ENCODE data around the gene KRT86. TPM values are rescaled to one million over a fixed set of nuclear protein-coding genes. Genes with fewer than 3 reads are reported as not detected.
A peak's percentile ranks its signal among the peaks of the same experiment; 100 is the strongest.

The KRT86 gene
- polyA plus RNA-seq, 1 of the 3 experiments (the other 2 are of a cell fraction), result 0.56 TPM

- DNase-seq, result peak; percentile 42
- H3K4me2 ChIP-seq, result no peak overlapping the region
- no peaks in the 10 kb centered on the region for H4K20me1 ChIP-seq (ENCODE audit: insufficient read depth)
- no peaks in the 10 kb centered on the region for H3K79me2 ChIP-seq (ENCODE audit: insufficient read depth)
- TF ChIP-seq MAX (IDR thresholded peaks at IDR 0.05; ENCODE audit: low read depth) (no peak), CTCF (IDR thresholded peaks at IDR 0.05) (no peak), MXI1 (IDR thresholded peaks at IDR 0.05; ENCODE audit: low read depth, low read length) (no peak), REST (IDR thresholded peaks at IDR 0.05; ENCODE audit: low read depth, low read length) (no peak), MEF2A (IDR thresholded peaks at IDR 0.05; ENCODE audit: borderline replicate concordance, low read depth) (no peak), ELF1 (IDR thresholded peaks at IDR 0.05) (no peak), GABPA (IDR thresholded peaks at IDR 0.05; ENCODE audit: low read depth) (no peak), YY1 (IDR thresholded peaks at IDR 0.05; ENCODE audit: low read depth) (no peak), TEAD4 (IDR thresholded peaks at IDR 0.05; ENCODE audit: borderline replicate concordance, insufficient read depth) (no peak), RAD21 (IDR thresholded peaks at IDR 0.05; ENCODE audit: low read length) (no peak), NRF1 (IDR thresholded peaks at IDR 0.05; ENCODE audit: low read depth, low read length) (no peak)
- POLR2A ChIA-PET, result no interaction called here
- H3K36me3 ChIP-seq (replicated peaks in 1 of 2; ENCODE audit: control insufficient read depth in 1 of 2, insufficient read depth in 2 of 2, low read length in 1 of 2), result no peaks in the 10 kb centered on the region
- H3K9me3 ChIP-seq, result no peaks in the 10 kb centered on the region
- peaks cover 0 to 19% of the 10 kb centered on the region in 2 experiments; a peak in 3 of 4 replicates for H3K4me1 ChIP-seq (ENCODE audit: control insufficient read depth in 1 of 2, insufficient read depth in 2 of 2, low read depth in 1 of 2, low read length in 1 of 2)
- WGBS (ENCODE audit: low lambda C conversion rate), result 76% methylated on average over 32 of the region's 40 CpGs
- no peak overlapping the region for H3K4me3 ChIP-seq (ENCODE audit: low read depth in 2 of 2, low read length in 1 of 2)
- no peak overlapping the region for H3K9ac ChIP-seq
- H3K27me3 ChIP-seq (ENCODE audit: insufficient read depth), result no peaks in the 10 kb centered on the region
- CTCF ChIA-PET, result interaction anchor here (0.6 to 1.5 kb wide), 2 partner anchors 11 to 19 kb away, joined by 4 to 7 read pairs; no protein-coding TSS in a partner anchor
- no peak overlapping the region for H2AFZ ChIP-seq (ENCODE audit: low read depth)
- H3K9me2 ChIP-seq, result no peaks in the 10 kb centered on the region
- no peak overlapping the region for H3K27ac ChIP-seq (ENCODE audit: low read depth in 2 of 2, low read length in 1 of 2)
- peaks cover 17% of the 10 kb centered on the region for H3F3A ChIP-seq (replicated peaks; ENCODE audit: insufficient read depth)
Observed at GRCh38 chr12:52233462-52234207, 40.8 kb upstream of the KRT86 start.
